Heart left ventricle (tissue), 16 donors: Measurements from ENCODE around the gene SCARB1. TPM values are rescaled to one million over a fixed set of nuclear protein-coding genes. Genes with fewer than 3 reads are reported as not detected.

ENCODE experiments used
- ATAC-seq, 4 donors: fragments of 200-7000 bp; cut with Tn5 transposase; one replicate each; pipeline ENCODE4 v1.9.1; 2020 to 2022; ENCODE audit warnings: moderate library complexity in 4 of 4, mild to moderate bottlenecking in 3 of 4, moderate number of reproducible peaks in 1 of 4
- DNase-seq, 5 donors: peaks; one replicate each; pipeline ENCODE4 v3.0.0-alpha.2; 2020
- H3K27ac ChIP-seq, 12 donors: fragments of 200-600 bp; sonication (generic) in 4 of 12; one replicate each; pipeline versions ENCODE4 v1.5.0 to v1.8.0; 2016 to 2022; ENCODE audit warnings: mild to moderate bottlenecking in 2 of 12
- H3K27me3 ChIP-seq, 9 donors: fragments of 200-600 bp; sonication (generic) in 2 of 9; one replicate each; pipeline versions ENCODE4 v1.5.1 to v1.8.0; 2016 to 2022; ENCODE audit warnings: mild to moderate bottlenecking in 3 of 9
- H3K36me3 ChIP-seq, 9 donors: fragments of 200-600 bp; sonication (generic) in 2 of 9; one replicate each; pipeline versions ENCODE4 v1.5.0 to v1.8.0; 2018 to 2022; ENCODE audit warnings: mild to moderate bottlenecking in 2 of 9
- H3K4me1 ChIP-seq, 12 donors: fragments of 200-600 bp; sonication (generic) in 4 of 12; one replicate each; pipeline versions ENCODE4 v1.5.0 to v1.8.0; 2016 to 2022; ENCODE audit warnings: mild to moderate bottlenecking in 3 of 12
- H3K4me3 ChIP-seq, 12 donors: fragments of 200-600 bp; sonication (generic) in 4 of 12; one replicate each; pipeline versions ENCODE4 v1.5.0 to v1.8.0; 2017 to 2022; ENCODE audit warnings: mild to moderate bottlenecking in 9 of 12, moderate library complexity in 4 of 12
- H3K9me3 ChIP-seq, 12 donors: fragments of 200-600 bp; sonication (generic) in 4 of 12; one replicate each; pipeline versions ENCODE4 v1.5.0 to v1.8.0; 2016 to 2022; ENCODE audit warnings: mild to moderate bottlenecking in 1 of 12
- POLR2A ChIP-seq, 2 donors: fragments of 450-650 bp; IDR thresholded peaks; one replicate each; pipeline ENCODE4 v1.6.1; 2017; ENCODE audit warnings: antibody characterized with exemption in 2 of 2, mild to moderate bottlenecking in 2 of 2, moderate library complexity in 2 of 2
- WGBS, 4 donors: extraction: QIAGEN DNeasy Blood & Tissue Kit in 2 of 4; methylation state at CpG; one replicate each; pipeline versions ENCODE4 v1.1.5 to v1.1.7; 2013 to 2018; 5-methylcytosine and 5-hydroxymethylcytosine counted together
- intact Hi-C, 10 donors: fragments of 100-400 bp; cut with DNase I; formaldehyde crosslinking; loops; one replicate each; pipeline versions ENCODE4 v1.11.1 to v1.14.2; 2022
- polyA plus RNA-seq, 2 donors: library from polyadenylated mRNA; stranded (reverse); fragments of 200-250 nt; gene quantifications; one replicate each; pipeline ENCODE4 v1.2.3, GENCODE V29; 2013
- total RNA-seq, 9 donors: library from RNA; depleted of rRNA in 2 of 9; stranded (reverse); fragments of >200 nt in 2 of 9; fragmentation: NEBNext Ultra II Directional in 3 of 9; extraction: Animal tissue kit (Norgen Biotek cat#: 25700) in 3 of 9; gene quantifications; one replicate each; pipeline versions ENCODE4 v1.1.0 to v1.2.4, GENCODE V29; 2016 to 2023
- TF ChIP-seq, protein P1 (sequence below), 12 donors: fragments of 200-600 bp; sonication (generic) in 4 of 12; IDR thresholded peaks; one replicate each; pipeline versions ENCODE4 v1.5.0 to v1.8.0; 2018 to 2022; ENCODE audit warnings: antibody characterized with exemption in 12 of 12, mild to moderate bottlenecking in 5 of 12
- donor health status: ischemic (EF 13 %, LVEDD 7.1; RV severe dilation, severe dysfunction).
- donor health status: healthy with polysubstance abuse.
- donor health status: DM: no; HTN: yes; CAD: no.
- donor health status: DM: no; HTN: no; CAD: no.
- donor health status: ischemic (EF 25% LVEDD 6.9; RV normal size, moderate dysfunction).
- donor health status: ischemic (EF 25% LVEDD 5.7; RV mildly dilated, moderate dysfunction).
- donor health status: healthy.
- donor health status: DM: yes; HTN: yes; CAD: no.
- donor health status: ischemic (EF 35%, LVEDD 5.7; RV mildly dilated, moderate dysfunction).
- donor health status: nonischemic (EF 11% LVEDD 7.7; RV severe dilation, severe dysfunction).
- donor health status: DM: yes; HTN: yes; CAD: no.
- donor health status: PGD.
- donor health status: ischemic (EF 29% LVEDD 5.4; RV normal size, mild dysfunction).
- donor health status: nonischemic (EF 23%, LVEDD 6.1; RV moderate dilation, normal function).

Gene SCARB1
- total and polyA plus RNA-seq, 11 donors, result 6.9 to 21.7 (median 14.0) TPM

DNA sequence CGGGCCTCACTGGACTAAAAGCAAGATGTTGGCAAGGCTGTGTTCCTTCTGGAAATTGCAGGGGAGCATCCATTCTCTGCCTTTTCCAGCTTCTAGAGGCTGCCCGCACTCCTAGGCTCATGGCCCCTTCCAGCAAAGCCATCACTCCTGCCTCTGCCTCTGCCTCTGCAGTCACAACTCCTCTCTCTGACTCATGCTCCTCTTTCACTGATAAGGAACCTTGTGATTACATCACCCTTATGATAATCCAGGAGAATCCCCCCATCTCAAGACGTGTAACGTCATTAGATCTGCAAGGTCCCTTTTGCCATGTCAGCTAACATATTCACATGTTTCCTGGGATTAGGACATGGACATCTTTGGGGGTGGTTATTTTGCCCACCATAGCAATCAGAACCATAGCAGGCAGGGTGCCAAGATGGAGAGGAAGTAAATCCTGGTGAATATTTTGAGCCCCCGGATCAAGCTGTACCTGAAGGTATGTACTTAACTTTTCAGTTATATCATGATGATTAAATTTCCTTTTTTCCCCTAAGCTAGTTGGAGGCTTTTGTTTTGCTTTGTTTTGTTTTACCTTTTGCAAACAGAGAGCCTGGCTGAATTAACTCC is 123.6 kb downstream of the SCARB1 start:
- 89 to 92% (median 89%) methylated on average over 5 of the region's 5 CpGs for WGBS, 4 donors

DNA sequence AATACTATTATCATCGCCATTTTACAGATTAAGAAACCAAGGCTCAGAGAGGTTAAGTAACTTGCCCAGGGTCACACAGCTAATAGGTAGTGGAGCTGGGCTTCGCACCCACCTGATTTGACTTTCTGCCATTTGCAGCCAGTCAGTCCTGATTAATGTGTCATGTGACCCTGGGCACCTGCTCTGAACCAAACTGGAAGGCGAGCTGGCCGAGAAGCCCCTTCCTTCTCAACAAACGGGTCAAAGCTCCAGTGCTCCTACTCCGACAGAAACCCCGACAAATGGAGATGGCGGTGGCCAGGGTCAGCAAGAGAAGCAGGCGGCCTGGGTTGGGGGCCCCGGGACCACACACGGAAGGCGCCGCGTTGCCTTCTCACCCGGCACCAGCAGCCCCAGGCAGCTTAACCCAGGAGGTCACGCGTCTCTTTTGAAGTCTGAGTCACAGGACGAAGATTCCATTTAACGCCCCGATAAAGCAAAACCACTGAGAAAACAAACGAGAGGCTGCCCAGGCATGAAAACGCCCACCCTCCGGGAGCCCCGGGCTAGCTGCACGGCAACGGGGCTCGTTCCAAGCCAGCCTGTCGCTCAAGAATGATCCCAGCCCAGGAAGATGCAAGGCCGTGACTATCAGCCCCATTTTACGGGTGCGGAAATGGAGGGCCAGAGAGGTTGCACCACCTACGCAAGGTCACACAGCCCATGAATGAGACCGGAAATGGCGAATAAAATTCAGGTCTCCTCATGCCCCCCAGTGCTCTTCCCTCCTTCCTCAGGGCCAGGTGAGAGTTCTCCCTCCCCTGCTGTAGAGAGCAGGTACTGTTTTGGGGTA is 124.8 kb downstream of the SCARB1 start:
- no peak for TF ChIP-seq POLR2A (IDR thresholded peaks at IDR 0.05)
- TF ChIP-seq, protein P1, sequence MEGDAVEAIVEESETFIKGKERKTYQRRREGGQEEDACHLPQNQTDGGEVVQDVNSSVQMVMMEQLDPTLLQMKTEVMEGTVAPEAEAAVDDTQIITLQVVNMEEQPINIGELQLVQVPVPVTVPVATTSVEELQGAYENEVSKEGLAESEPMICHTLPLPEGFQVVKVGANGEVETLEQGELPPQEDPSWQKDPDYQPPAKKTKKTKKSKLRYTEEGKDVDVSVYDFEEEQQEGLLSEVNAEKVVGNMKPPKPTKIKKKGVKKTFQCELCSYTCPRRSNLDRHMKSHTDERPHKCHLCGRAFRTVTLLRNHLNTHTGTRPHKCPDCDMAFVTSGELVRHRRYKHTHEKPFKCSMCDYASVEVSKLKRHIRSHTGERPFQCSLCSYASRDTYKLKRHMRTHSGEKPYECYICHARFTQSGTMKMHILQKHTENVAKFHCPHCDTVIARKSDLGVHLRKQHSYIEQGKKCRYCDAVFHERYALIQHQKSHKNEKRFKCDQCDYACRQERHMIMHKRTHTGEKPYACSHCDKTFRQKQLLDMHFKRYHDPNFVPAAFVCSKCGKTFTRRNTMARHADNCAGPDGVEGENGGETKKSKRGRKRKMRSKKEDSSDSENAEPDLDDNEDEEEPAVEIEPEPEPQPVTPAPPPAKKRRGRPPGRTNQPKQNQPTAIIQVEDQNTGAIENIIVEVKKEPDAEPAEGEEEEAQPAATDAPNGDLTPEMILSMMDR (IDR thresholded peaks at IDR 0.05), result no peak
- Histone ChIP-seq H3K4me1 (peaks cover 0 to 38% (median 4%) of the 10 kb centered on the region in 12 donors), H3K4me3 (no peak overlapping the region), H3K36me3 (no peaks in the 10 kb centered on the region), H3K27ac (no peak overlapping the region), H3K27me3 (no peaks in the 10 kb centered on the region), H3K9me3 (peaks cover 0 to 6% (median 0%) of the 10 kb centered on the region in 12 donors)
- ATAC-seq (no peak), DNase-seq (peak in 1 of 5 donors; percentile 10)
- intact Hi-C loops, result no loop called here
- 75 to 91% (median 83%) methylated on average over 32 to 34 of the region's 34 CpGs for WGBS, 4 donors

More for the DNA sequence above, 123.6 kb downstream of the SCARB1 start:
- ATAC-seq (no peak), DNase-seq (peak in 1 of 5 donors; percentile 2)
- intact Hi-C loops, result loop anchor here in 1 of 10 donors (10.0 kb wide), 1 partner anchor 55 kb away; no protein-coding TSS in a partner anchor
- Histone ChIP-seq H3K9me3 (peaks cover 0 to 6% (median 0%) of the 10 kb centered on the region in 12 donors), H3K27me3 (no peaks in the 10 kb centered on the region), H3K27ac (peak overlapping the region in 3 of 12 donors; percentile 33 to 91 (median 70)), H3K36me3 (no peaks in the 10 kb centered on the region), H3K4me1 (peaks cover 0 to 31% (median 4%) of the 10 kb centered on the region in 12 donors), H3K4me3 (no peak overlapping the region)
- TF ChIP-seq, protein P1 (IDR thresholded peaks at IDR 0.05), result no peak
- TF ChIP-seq POLR2A (IDR thresholded peaks at IDR 0.05), result no peak

DNA sequence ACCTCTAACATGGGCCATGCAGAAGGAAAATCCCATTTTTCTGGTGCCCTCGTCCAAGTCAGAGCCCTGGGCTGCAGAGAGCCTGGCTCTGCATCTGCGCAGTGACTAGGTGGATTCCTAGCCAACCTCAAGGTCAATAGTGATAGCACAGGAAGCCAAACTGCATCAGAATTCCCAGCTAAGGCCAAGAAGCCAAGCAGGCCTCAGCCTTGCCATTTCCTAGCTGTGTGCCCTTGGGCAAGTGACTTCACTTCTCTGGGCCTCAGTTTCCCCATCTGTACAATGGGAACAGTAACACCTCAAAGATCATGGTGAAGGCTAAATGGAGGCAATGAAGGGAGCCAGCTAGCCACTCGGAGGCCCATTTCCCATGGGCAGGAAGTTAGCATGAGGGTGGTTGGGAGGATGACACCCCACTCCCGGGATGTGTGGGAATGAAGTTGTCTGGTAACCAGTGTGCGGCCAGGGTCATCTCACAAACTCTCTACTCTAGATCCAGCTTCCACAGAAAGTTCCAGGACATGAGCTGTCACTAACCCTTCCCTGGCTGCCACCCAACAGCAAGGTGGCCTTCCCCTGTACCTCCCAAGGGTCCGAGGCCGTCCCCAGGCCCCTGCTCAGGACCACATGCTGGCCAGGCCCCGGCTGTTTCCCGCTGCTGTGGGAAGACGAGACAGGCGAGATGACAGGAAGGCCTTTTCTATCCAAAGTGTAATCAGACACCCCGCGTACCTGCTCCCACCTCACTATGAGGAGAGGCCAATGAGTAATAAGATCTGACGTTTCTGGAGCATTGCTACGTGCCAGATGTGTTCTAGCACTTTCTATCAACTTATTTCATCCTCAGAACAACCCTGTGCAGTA is 125.7 kb downstream of the SCARB1 start:
- intact Hi-C loops, result no loop called here
- H3K4me1 ChIP-seq, result peaks cover 0 to 46% (median 6%) of the 10 kb centered on the region in 12 donors
- TF ChIP-seq, protein P1 (IDR thresholded peaks at IDR 0.05), result no peak
- TF ChIP-seq POLR2A (IDR thresholded peaks at IDR 0.05), result no peak
- WGBS, 4 donors, result 74 to 91% (median 84%) methylated on average over 12 to 15 of the region's 15 CpGs
- H3K27me3 ChIP-seq, result no peaks in the 10 kb centered on the region
- no peaks in the 10 kb centered on the region for H3K36me3 ChIP-seq
- peaks cover 0 to 6% (median 0%) of the 10 kb centered on the region in 12 donors for H3K9me3 ChIP-seq
- no peak overlapping the region for H3K4me3 ChIP-seq
- no peak for ATAC-seq
- DNase-seq, result peak in 1 of 5 donors; percentile 10
- H3K27ac ChIP-seq, result peak overlapping the region in 1 of 12 donors; percentile 71
